HCT116 (cell line): ENCODE measurements around the gene RNH1.

Experiments
- JUND ChIP-seq: IDR thresholded peaks from 2 replicates; pipeline ENCODE4 v1.6.1; 2012
- ZNF274 ChIP-seq: fragments of 200-500 bp; sonication (Bioruptor generic); IDR thresholded peaks from 2 replicates; pipeline ENCODE4 v1.6.1; 2014; ENCODE audit warnings: mild to moderate bottlenecking, low read depth, low read length, inconsistent platforms
- TF ChIP-seq, protein P1 (sequence below), 3 experiments: fragments of 200-600 bp in 1 of 3; sonication (generic) in 1 of 3; IDR thresholded peaks in 2 of 3; conservative IDR thresholded peaks in 1 of 3; 2 replicates each; pipeline ENCODE4 v1.5.1; 2012 to 2017; ENCODE audit warnings: low read depth in 2 of 3, low read length in 2 of 3, antibody characterized with exemption in 1 of 3, borderline replicate concordance in 1 of 3, control low read depth in 1 of 3, mild to moderate bottlenecking in 1 of 3, mixed read lengths in 1 of 3, mixed run types in 1 of 3, moderate library complexity in 1 of 3; ENCODE audit not compliant: insufficient read depth in 1 of 3

DNA sequence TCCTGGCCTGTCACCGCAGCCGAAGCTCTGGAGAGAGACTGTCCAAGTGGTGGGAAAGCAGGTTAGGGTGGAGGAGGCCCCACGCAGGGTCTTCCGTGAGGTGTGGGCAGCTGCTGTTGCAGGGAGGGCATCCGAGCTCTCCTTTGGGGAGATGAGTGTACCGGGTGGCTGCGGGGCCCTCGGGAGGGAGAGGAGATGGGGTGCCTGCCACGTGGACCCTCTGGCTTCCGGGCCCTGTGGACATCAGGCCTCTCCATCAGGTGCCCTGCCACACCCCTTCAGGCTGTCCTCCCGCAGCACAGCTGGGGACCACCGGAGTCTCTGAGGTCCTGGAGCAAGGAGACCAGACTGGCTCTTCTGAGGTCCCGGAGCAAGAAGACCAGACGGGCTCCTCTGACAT, 55.3 kb downstream of the RNH1 start:
- TF ChIP-seq, protein P1, sequence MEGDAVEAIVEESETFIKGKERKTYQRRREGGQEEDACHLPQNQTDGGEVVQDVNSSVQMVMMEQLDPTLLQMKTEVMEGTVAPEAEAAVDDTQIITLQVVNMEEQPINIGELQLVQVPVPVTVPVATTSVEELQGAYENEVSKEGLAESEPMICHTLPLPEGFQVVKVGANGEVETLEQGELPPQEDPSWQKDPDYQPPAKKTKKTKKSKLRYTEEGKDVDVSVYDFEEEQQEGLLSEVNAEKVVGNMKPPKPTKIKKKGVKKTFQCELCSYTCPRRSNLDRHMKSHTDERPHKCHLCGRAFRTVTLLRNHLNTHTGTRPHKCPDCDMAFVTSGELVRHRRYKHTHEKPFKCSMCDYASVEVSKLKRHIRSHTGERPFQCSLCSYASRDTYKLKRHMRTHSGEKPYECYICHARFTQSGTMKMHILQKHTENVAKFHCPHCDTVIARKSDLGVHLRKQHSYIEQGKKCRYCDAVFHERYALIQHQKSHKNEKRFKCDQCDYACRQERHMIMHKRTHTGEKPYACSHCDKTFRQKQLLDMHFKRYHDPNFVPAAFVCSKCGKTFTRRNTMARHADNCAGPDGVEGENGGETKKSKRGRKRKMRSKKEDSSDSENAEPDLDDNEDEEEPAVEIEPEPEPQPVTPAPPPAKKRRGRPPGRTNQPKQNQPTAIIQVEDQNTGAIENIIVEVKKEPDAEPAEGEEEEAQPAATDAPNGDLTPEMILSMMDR (IDR thresholded peaks at IDR 0.05 in 2 of 3, conservative IDR thresholded peaks at IDR 0.05 in 1 of 3; ENCODE audit: borderline replicate concordance in 1 of 3, insufficient read depth in 1 of 3, low read depth in 2 of 3, low read length in 2 of 3) = no peak
- no peak for TF ChIP-seq JUND
- no peak for TF ChIP-seq ZNF274
